ENCODE data around the gene PCDHGA6.

PCDHGA6 gene

DNA sequence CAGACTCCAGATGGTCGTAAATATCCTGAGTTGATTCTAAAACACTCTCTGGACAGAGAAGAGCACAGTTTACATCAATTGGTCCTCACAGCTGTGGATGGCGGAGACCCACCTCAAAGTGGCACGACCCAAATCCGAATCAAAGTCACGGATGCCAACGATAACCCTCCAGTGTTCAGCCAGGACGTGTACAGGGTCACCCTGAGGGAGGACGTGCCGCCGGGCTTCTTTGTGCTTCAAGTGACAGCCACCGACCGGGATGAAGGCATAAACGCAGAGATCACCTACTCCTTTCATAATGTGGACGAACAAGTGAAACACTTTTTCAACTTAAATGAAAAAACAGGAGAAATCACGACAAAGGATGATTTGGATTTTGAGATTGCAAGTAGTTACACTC is 13.0 kb upstream of the PCDHGA6 start:
- DNase-seq = no peak

GRCh38 chr5:141362719-141363118 is 11.0 kb upstream of the PCDHGA6 start:
- DNase-seq = no peak

DNA sequence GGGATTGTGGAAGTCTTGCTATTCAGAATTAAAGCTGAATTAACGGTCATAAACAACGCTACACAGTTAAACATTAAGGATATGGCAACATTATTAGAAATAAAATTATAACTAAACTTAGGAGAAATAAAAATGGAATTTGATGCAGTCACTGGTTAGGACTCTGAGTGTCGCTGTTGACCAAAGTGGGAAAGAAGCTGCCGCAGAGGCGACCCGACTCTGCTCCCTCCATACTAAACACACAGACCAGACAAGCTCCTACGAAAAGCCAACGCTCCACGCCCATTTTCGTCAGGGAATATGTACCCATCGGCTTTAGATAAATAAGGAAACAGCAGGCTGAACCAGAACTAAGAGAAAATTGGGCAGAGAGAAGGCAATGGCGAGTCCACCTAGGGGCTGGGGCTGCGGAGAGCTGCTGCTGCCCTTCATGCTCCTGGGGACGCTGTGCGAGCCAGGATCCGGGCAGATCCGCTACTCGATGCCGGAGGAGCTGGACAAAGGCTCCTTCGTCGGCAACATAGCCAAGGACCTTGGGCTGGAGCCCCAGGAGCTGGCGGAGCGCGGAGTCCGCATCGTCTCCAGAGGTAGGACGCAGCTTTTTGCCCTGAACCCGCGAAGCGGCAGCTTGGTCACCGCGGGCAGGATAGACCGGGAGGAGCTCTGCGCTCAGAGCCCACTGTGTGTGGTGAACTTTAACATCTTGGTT is 9.6 kb upstream of the PCDHGA6 start, which contains the start of gene PCDHGA5:
Gene PCDHGA5, plus strand, starts transcription at position 211 of the 709 bp plus-strand sequence. Its CDS starts 169 bp downstream, at position 380.
- DNase-seq = no peak

DNA sequence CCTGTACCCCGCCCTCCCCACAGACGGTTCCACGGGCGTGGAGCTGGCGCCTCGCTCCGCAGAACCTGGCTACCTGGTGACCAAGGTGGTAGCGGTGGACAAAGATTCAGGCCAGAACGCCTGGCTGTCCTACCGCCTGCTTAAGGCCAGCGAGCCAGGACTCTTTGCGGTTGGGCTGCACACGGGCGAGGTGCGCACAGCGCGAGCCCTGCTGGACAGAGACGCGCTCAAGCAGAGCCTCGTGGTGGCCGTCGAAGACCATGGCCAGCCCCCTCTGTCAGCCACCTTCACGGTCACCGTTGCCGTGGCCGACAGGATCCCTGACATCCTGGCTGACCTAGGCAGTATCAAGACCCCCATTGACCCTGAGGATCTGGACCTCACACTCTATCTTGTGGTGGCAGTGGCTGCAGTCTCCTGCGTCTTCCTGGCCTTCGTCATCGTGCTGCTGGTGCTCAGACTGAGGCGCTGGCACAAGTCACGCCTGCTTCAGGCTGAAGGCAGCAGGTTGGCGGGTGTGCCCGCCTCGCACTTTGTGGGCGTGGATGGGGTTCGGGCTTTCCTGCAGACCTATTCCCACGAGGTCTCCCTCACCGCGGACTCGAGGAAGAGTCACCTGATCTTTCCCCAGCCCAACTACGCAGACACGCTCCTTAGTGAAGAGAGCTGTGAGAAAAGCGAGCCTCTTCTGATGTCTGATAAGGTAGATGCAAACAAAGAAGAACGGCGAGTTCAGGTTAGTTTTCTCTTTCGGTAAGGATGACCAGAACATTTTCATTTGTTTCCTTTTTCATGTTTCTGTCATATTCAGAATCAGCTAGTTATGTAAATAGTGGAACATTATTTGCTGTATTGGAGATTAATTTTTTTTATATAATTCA is 7.4 kb upstream of the PCDHGA6 start:
- DNase-seq = no peak

DNA sequence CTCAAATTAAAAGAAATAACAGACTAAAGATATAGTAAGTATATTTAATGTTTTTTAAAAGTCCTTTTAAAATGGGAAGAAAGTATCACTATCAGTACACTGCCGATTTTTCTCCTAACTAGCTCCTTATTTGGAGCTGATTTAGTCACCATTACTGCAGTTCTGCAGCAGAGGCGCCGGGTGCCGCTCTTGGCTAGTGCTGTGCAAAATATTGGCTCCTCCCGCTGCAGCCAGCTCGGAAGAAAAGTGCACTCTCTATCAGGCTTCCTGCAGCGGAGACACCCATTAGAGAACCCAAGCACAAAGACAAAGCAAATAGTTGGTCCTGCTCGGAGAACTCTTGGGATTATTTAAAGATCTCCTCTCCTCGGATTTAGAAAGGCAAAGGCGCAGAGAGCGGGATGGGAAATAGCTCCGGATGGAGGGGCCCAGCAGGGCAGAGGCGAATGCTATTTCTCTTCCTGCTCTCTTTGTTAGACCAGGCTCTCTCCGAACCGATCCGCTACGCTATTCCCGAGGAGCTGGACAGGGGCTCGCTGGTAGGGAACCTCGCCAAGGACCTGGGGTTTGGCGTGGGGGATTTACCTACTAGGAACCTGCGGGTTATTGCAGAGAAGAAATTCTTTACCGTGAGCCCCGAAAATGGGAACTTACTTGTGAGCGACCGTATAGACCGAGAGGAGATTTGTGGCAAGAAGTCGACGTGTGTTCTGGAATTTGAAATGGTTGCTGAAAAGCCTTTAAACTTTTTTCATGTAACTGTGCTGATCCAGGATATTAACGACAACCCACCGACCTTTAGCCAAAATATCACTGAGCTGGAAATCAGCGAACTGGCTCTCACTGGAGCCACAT is 3.5 kb upstream of the PCDHGA6 start, which contains the start of gene PCDHGB3:
Gene PCDHGB3, plus strand, starts transcription at position 249 of the 855 bp plus-strand sequence. Its CDS starts 153 bp downstream, at position 402.
- DNase-seq = peak; percentile 40

DNA sequence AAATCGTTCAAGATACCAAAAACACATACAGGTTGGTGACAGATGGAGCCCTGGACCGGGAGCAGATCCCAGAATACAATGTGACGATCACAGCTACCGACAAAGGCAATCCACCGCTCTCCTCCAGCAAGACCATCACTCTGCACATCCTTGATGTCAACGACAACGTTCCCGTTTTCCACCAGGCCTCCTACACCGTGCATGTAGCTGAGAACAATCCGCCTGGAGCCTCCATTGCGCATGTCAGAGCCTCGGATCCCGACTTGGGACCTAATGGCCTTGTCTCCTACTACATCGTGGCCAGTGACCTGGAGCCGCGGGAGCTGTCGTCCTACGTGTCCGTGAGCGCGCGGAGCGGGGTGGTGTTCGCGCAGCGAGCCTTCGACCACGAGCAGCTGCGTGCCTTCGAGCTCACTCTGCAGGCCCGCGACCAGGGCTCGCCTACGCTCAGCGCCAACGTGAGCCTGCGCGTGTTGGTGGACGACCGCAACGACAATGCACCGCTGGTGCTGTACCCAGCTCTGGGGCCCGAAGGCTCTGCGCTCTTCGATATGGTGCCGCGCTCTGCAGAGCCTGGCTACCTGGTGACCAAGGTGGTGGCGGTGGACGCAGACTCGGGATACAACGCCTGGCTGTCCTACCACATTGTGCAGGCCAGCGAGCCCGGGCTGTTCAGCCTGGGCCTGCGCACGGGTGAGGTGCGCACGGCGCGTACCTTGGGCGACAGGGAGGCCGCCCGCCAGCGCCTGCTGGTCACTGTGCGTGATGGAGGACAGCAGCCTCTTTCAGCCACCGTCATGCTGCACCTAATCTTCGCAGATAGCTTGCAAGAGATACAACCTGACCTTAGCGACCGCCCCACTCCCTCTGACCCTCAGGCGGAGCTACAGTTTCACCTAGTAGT is 1.9 kb upstream of the PCDHGA6 start:
- DNase-seq = no peak

- no peak for DNase-seq
These were observed 936 bp downstream of the PCDHGA6 start for GRCh38 chr5:141374627-141375026.

GRCh38 chr5:141375444-141376155 is 1.9 kb downstream of the PCDHGA6 start:
- peak; percentile 26 for DNase-seq

- no peak for DNase-seq
These were observed 9.0 kb downstream of the PCDHGA6 start, which contains the start of gene PCDHGA7 for GRCh38 chr5:141382469-141383294. PCDHGA7 (plus strand) TSS chr5:141382742; CDS start chr5:141382900, 158 bp downstream.

DNA sequence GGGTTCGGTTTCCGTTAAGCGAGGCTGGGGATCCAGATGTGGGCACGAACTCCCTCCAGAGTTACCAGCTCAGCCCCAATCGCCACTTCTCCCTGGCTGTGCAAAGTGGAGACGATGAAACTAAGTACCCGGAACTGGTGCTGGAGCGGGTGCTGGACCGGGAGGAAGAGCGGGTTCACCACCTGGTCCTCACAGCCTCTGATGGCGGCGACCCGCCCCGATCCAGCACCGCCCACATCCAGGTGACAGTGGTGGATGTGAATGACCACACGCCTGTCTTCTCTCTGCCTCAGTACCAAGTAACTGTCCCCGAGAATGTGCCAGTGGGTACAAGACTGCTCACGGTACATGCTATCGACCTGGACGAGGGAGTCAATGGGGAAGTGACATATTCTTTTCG is 9.7 kb downstream of the PCDHGA6 start:
- DNase-seq = no peak

DNA sequence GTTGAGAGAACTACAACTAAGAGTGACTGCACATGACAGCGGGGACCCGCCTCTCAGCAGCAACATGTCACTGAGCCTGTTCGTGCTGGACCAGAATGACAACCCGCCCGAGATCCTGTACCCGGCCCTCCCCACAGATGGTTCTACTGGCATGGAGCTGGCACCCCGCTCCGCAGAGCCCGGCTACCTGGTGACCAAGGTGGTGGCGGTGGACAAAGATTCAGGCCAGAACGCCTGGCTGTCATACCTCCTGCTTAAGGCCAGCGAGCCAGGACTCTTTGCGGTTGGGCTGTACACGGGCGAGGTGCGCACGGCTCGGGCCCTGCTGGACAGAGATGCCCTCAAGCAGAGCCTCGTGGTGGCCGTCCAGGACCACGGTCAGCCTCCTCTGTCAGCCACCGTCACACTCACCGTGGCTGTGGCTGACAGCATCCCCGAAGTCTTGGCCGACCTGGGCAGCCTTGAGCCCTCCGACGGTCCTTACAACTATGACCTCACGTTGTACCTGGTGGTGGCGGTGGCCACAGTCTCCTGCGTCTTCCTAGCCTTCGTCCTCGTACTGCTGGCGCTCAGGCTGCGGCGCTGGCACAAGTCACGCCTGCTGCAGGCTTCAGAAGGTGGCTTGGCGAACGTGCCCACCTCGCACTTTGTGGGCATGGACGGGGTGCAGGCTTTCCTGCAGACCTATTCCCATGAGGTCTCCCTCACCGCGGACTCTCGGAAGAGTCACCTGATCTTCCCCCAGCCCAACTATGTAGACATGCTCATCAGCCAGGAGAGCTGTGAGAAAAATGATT is 11.0 kb downstream of the PCDHGA6 start:
- no peak for DNase-seq

GRCh38 chr5:141387557-141388311 is 14.0 kb downstream of the PCDHGA6 start, which contains the start of gene PCDHGB4:
PCDHGB4 (plus strand) TSS chr5:141387698; CDS start chr5:141387885, 187 bp downstream.
- peak; percentile 44 for DNase-seq

DNA sequence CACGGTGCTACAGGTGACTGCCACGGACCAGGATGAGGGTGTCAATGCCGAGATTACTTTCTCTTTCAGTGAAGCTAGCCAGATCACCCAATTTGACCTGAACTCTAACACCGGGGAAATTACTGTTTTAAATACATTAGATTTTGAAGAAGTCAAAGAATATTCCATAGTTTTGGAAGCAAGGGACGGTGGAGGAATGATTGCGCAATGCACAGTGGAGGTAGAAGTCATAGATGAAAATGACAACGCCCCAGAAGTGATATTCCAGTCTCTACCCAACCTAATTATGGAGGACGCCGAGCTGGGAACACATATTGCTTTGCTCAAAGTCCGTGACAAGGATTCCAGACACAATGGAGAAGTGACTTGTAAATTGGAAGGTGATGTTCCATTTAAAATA is 15.0 kb downstream of the PCDHGA6 start:
- DNase-seq = no peak

DNA sequence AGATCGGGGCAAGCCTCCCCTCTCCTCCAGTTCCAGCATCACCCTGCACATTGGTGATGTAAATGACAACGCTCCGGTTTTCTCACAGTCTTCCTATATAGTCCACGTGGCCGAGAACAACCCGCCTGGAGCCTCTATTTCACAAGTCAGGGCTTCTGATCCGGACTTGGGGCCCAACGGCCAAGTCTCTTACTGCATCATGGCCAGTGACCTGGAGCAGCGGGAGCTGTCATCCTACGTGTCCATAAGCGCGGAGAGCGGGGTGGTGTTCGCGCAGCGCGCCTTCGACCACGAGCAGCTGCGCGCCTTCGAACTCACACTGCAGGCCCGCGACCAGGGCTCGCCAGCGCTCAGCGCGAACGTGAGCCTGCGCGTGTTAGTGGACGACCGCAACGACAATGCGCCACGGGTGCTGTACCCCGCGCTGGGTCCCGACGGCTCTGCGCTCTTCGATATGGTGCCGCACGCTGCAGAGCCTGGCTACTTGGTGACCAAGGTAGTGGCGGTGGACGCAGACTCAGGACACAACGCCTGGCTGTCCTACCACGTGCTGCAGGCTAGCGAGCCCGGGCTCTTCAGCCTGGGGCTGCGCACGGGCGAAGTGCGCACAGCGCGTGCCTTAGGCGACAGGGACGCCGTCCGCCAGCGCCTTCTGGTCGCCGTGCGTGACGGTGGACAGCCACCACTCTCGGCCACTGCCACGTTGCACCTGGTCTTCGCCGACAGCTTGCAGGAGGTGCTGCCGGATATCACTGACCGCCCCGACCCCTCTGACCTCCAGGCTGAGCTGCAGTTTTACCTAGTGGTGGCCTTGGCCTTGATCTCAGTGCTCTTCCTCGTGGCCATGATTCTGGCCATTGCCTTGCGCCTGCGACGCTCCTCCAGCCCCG is 15.7 kb downstream of the PCDHGA6 start:
- DNase-seq = no peak

- DNase-seq = no peak
These were observed 18.9 kb downstream of the PCDHGA6 start, which contains the start of gene PCDHGA8 for GRCh38 chr5:141392429-141393198. PCDHGA8 (plus strand) TSS chr5:141392633; CDS start chr5:141392814, 181 bp downstream.

DNA sequence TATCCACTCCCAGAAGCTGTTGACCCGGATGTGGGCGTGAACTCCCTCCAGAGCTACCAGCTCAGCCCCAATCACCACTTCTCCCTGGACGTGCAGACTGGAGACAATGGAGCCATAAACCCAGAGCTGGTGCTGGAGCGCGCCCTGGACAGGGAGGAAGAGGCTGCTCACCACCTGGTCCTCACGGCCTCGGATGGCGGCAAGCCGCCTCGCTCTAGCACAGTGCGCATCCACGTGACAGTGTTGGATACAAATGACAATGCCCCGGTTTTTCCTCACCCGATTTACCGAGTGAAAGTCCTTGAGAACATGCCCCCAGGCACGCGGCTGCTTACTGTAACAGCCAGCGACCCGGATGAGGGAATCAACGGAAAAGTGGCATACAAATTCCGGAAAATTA is 19.6 kb downstream of the PCDHGA6 start:
- DNase-seq = no peak
